NCI-H1048 (cell line): ENCODE results near the gene LECT2.

Source experiments
- DNase-seq: peaks from one replicate; lab custom pipeline; 2025; lab: John Stamatoyannopoulos, UW

Gene LECT2

GRCh38 chr5:135954899-135955298 lies at the start of gene LECT2:
LECT2 (minus strand) TSS chr5:135954983; CDS start chr5:135954833, 150 bp downstream.
- DNase-seq: no peak

GRCh38 chr5:136004436-136004835 lies 49.7 kb upstream of the LECT2 start:
- DNase-seq: no peak

GRCh38 chr5:136001466-136001981 lies 46.7 kb upstream of the LECT2 start:
- no peak for DNase-seq

DNA sequence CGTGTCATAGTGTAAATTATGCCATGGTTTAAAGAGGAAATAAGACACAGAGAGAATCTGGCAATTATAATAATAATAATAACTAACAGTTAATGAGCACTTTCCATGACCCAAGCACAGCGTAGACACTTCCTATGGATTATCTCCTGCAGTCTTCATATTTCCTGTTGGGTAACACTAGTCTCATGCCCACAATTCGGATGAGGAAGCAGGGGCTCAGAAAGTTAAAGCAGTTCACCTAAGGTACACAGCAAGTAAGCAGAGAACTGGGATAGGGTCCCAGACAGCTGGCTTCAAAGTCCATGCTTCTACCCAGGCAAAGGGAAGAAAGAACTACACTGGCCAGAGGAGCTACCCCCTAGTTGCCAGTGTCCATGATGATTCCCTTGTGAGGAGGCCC lies 46.1 kb upstream of the LECT2 start:
- no peak for DNase-seq

- DNase-seq: no peak
These were observed 45.4 kb upstream of the LECT2 start for GRCh38 chr5:136000147-136000546.

- DNase-seq: no peak
These were observed 44.8 kb upstream of the LECT2 start for GRCh38 chr5:135999406-136000139.

- DNase-seq: no peak
These were observed 44.1 kb upstream of the LECT2 start for GRCh38 chr5:135998889-135999288.

GRCh38 chr5:135997673-135998335 lies 43.0 kb upstream of the LECT2 start:
- DNase-seq: no peak

- no peak for DNase-seq
These were observed 41.8 kb upstream of the LECT2 start for GRCh38 chr5:135996611-135997010.

- DNase-seq: no peak
These were observed 41.2 kb upstream of the LECT2 start for GRCh38 chr5:135995976-135996375.

- no peak for DNase-seq
These were observed 39.3 kb upstream of the LECT2 start for GRCh38 chr5:135993880-135994636.

GRCh38 chr5:135993335-135993879 lies 38.6 kb upstream of the LECT2 start:
- no peak for DNase-seq

GRCh38 chr5:135991429-135991828 lies 36.6 kb upstream of the LECT2 start:
- DNase-seq: no peak

- DNase-seq: no peak
These were observed 35.9 kb upstream of the LECT2 start for GRCh38 chr5:135990528-135991255.

- no peak for DNase-seq
These were observed 34.9 kb upstream of the LECT2 start for GRCh38 chr5:135989686-135990085.

GRCh38 chr5:135988546-135988945 lies 33.8 kb upstream of the LECT2 start:
- no peak for DNase-seq

DNA sequence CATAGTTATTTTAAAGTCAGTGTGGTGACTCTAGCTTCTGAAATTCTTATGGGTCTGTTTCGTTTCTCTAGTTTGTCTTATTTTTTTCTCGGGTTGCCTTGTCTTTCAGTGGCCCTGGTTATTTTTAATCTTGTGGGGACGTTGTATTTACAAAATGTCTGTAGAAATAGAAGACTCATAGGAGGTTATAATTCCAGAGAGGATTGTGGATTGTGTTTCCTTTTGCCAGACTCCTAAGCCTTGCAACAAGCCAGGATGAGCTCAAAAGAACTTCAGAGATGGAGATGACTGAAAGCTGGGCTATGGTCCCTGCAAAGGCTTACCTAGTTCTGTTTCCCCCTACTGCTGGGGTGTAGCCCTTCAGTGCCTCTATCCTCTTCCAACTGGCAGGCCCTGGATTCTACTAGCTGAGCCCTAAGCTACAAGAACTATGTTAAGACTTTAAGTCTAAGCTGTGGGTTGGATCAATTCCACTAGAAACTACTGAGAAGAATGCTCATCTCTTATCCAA lies 32.2 kb upstream of the LECT2 start:
- no peak for DNase-seq

DNA sequence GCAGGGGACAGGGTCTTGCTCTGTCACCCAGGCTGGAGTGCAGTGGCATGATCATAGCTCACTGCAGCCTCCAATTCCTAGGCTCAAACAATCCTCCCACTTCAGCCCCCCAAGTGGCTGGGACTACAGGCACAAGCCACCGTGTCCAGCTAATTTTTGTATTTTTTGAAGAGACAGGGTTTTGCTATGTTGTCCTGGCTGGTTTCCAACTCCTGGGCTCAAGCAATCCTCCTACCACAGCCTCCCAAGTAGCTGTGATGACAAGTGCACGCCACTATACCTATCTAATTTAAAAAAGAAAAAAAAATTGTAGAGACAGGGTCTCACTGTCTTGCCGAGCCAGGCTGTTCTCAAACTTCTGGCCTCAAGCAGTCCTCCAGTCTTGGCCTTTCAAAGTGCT lies 31.6 kb upstream of the LECT2 start:
- DNase-seq: no peak

DNA sequence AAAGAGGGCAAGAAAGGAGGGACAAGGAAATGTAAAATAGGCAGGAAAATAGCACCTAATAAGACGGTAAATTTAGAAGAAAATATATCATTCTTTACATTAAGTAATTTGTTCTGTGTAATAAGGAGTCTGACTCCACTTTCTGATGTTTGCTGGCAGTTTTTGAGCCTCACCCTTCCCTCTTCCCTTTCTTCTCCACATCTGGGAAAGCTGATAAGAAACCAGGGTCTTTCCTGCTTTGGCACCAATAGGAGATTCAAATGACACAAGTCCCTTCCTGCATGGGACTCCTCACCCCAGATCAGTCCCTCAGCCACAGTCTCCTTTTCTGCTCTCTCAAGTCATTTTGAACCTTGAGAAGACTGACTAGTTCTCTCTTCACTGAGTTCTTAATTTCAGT lies 31.2 kb upstream of the LECT2 start:
- DNase-seq: no peak

DNA sequence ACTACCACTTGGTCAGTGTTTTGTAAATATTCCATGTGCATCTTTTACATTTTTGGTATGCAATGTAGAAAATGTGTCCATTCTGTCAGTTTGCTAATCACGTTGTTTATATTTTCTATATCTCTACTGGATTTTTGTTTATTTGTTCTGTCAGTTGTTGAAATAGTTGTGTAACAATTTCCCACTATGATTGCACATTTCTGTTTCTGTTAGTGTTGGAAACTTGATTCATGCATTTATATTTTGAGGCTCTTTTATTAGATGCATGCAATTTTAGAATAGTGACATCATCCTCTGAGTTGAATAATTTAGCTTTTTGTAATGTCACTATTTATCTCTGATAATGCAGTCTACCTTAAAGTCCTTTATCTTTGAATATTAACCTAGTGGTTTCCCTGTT lies 25.8 kb upstream of the LECT2 start:
- DNase-seq: no peak

DNA sequence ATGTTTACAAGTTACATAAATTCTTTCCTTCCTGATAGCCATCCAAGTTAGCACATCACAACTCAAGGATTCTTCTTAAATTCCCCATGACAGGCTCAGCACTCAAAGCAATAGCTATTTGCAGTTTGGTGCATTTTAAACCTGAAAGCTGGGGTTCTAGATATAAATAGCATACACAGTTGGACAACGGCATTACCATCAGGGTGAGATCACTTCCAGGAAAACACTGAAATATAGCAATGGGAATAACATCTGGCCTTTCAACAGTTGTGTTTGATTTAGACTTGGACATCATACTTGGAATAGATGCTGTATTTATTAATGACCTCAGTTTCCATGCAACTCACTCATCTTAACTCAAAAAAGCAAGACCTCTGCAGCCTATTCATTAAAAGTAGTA lies 24.7 kb upstream of the LECT2 start:
- no peak for DNase-seq

- DNase-seq: no peak
These were observed 24.2 kb upstream of the LECT2 start for GRCh38 chr5:135978993-135979392.
